ENCODE measurements around the gene LRRC28.

- no peak for TF ChIP-seq GATA2 (IDR thresholded peaks at IDR 0.05; ENCODE audit: low read depth, low read length)
- no peak for TF ChIP-seq GATA3 (IDR thresholded peaks at IDR 0.05; ENCODE audit: low read depth, low read length)
Observed at GRCh38 chr15:99275061-99275460, 23.8 kb downstream of the LRRC28 start.

Data from SH-SY5Y (cell line).